HepG2 (cell line): Measurements from ENCODE around the gene VSIG10L2. TPM values are rescaled to one million over a fixed set of nuclear protein-coding genes. Genes with fewer than 3 reads are reported as not detected.

Experiments
- CCDC6 ChIP-seq: sonication (generic); formaldehyde crosslinking; IDR thresholded peaks from 2 replicates; pipeline ENCODE4 v1.8.1; 2022; ENCODE audit warnings: mild to moderate bottlenecking, missing genetic modification reagents, moderate library complexity
- GZF1 ChIP-seq: sonication (generic); formaldehyde crosslinking; IDR thresholded peaks from 2 replicates; pipeline ENCODE4 v1.5.1; 2020; ENCODE audit warnings: mild to moderate bottlenecking, missing genetic modification reagents
- HMGA1 ChIP-seq: sonication (generic); formaldehyde crosslinking; conservative IDR thresholded peaks from 2 replicates; pipeline ENCODE4 v1.4.0; 2020; ENCODE audit warnings: missing genetic modification reagents
- IRF2 ChIP-seq: IDR thresholded peaks from 2 replicates; pipeline ENCODE4 v1.6.1; 2018; ENCODE audit warnings: missing genetic modification reagents, missing compliant biosample characterization
- KAT8 ChIP-seq: IDR thresholded peaks from 2 replicates; pipeline ENCODE4 v1.6.1; 2016; ENCODE audit warnings: missing genetic modification reagents, missing compliant biosample characterization
- PTBP1 ChIP-seq: fragments of 200-400 bp; formaldehyde crosslinking; IDR thresholded peaks from 2 replicates; pipeline ENCODE4 v1.6.1; 2018; ENCODE audit warnings: low read length, low read depth; ENCODE audit not compliant: poor library complexity, severe bottlenecking
- RFX3 ChIP-seq: IDR thresholded peaks from 2 replicates; pipeline ENCODE4 v1.6.1; 2016; ENCODE audit warnings: missing biosample characterization, missing genetic modification reagents
- TAF1 ChIP-seq: sonication (generic); formaldehyde crosslinking; IDR thresholded peaks from 2 replicates; pipeline ENCODE4 v1.4.0; 2020; ENCODE audit warnings: missing genetic modification reagents
- TBX2 ChIP-seq: sonication (generic); formaldehyde crosslinking; IDR thresholded peaks from 2 replicates; pipeline ENCODE4 v1.5.0; 2020; ENCODE audit warnings: missing genetic modification reagents, mild to moderate bottlenecking, borderline replicate concordance
- TFAP4 ChIP-seq: sonication (generic); IDR thresholded peaks from 2 replicates; pipeline ENCODE4 v1.6.1; 2016; ENCODE audit warnings: low read depth, borderline replicate concordance
- THAP9 ChIP-seq: sonication (generic); formaldehyde crosslinking; IDR thresholded peaks from 2 replicates; pipeline ENCODE4; 2020; ENCODE audit warnings: missing genetic modification reagents, mild to moderate bottlenecking, borderline replicate concordance
- ZBTB43 ChIP-seq: sonication (generic); formaldehyde crosslinking; conservative IDR thresholded peaks from 2 replicates; pipeline ENCODE4 v1.4.0; 2020; ENCODE audit warnings: missing genetic modification reagents
- ZMYM2 ChIP-seq: sonication (generic); formaldehyde crosslinking; IDR thresholded peaks from 2 replicates; pipeline ENCODE4 v1.8.0; 2022; ENCODE audit warnings: mild to moderate bottlenecking, missing genetic modification reagents
- ZNF251 ChIP-seq: sonication (generic); formaldehyde crosslinking; IDR thresholded peaks from 2 replicates; pipeline ENCODE4 v1.9.0; 2021; ENCODE audit warnings: mild to moderate bottlenecking, missing genetic modification reagents
- ZNF256 ChIP-seq: sonication (generic); formaldehyde crosslinking; conservative IDR thresholded peaks from 2 replicates; pipeline ENCODE4 v1.4.0; 2020; ENCODE audit warnings: missing genetic modification reagents
- ZNF460 ChIP-seq: sonication (generic); formaldehyde crosslinking; IDR thresholded peaks from 2 replicates; pipeline ENCODE4 v1.5.1; 2020; ENCODE audit warnings: missing genetic modification reagents, mild to moderate bottlenecking, borderline replicate concordance
- ZNF484 ChIP-seq: sonication (generic); formaldehyde crosslinking; IDR thresholded peaks from 2 replicates; pipeline ENCODE4 v1.5.1; 2020; ENCODE audit warnings: mild to moderate bottlenecking, low read depth, missing genetic modification reagents, borderline replicate concordance
- ZNF563 ChIP-seq: sonication (generic); formaldehyde crosslinking; IDR thresholded peaks from 2 replicates; pipeline ENCODE4 v1.8.0; 2022; ENCODE audit warnings: mild to moderate bottlenecking, moderate library complexity, missing genetic modification reagents
- ZNF574 ChIP-seq: sonication (generic); formaldehyde crosslinking; IDR thresholded peaks from 2 replicates; pipeline ENCODE4 v1.4.0; 2020; ENCODE audit warnings: missing genetic modification reagents
- ZNF691 ChIP-seq: sonication (generic); formaldehyde crosslinking; IDR thresholded peaks from 2 replicates; pipeline ENCODE4 v1.4.0; 2020; ENCODE audit warnings: missing genetic modification reagents, low read depth, mild to moderate bottlenecking, borderline replicate concordance
- polyA plus RNA-seq, 8 experiments: library from polyadenylated mRNA; depleted of rRNA in 3 of 8; stranded (reverse) in 7 of 8; unstranded in 1 of 8; fragments of >200 nt; fragmentation: Illumina TruSeq in 4 of 8; extraction: Trizol in 4 of 8; gene quantifications; 2 replicates each; pipeline versions ENCODE4 v1.2.1 to v1.2.3, GENCODE V29; 2011 to 2016; ENCODE audit warnings: low read depth in 4 of 8, missing spikeins in 1 of 8, mixed read lengths in 1 of 8; ENCODE audit not compliant: insufficient read depth in 1 of 8
- total RNA-seq, 5 experiments: library from RNA; depleted of rRNA; stranded (reverse); fragments of >200 nt; fragmentation: Illumina TruSeq; extraction: Trizol; gene quantifications; 2 replicates each; pipeline ENCODE4 v1.2.3, GENCODE V29; 2016; ENCODE audit warnings: low read depth in 1 of 5

Gene VSIG10L2
- total and polyA plus RNA-seq, 2 of the 13 experiments (the other 11 are each of a cell fraction or from before 2014, with no cell fraction given) = 0.21 TPM; not detected in 1

GRCh38 chr11:125941619-125942611, 3.9 kb upstream of the VSIG10L2 start (continued):
- TF ChIP-seq THAP9 (CRISPR knock-in tag) (no peak), ZNF563 (CRISPR knock-in tag) (no peak), ZBTB43 (CRISPR knock-in tag) (no peak), IRF2 (no peak), PTBP1 (no peak), CCDC6 (CRISPR knock-in tag) (no peak), ZNF574 (CRISPR knock-in tag) (no peak), TBX2 (CRISPR knock-in tag) (no peak), TAF1 (CRISPR knock-in tag) (0 out of 2 replicates have a peak, but pooled peaks have one; percentile 15), GZF1 (CRISPR knock-in tag) (no peak), ZNF256 (CRISPR knock-in tag) (no peak), ZNF251 (no peak), ZNF691 (no peak), HMGA1 (CRISPR knock-in tag) (no peak), ZMYM2 (CRISPR knock-in tag) (no peak), TFAP4 (0 out of 2 replicates have a peak, but pooled peaks have one; percentile 22), RFX3 (CRISPR knock-in tag) (no peak), KAT8 (CRISPR knock-in tag) (0 out of 2 replicates have a peak, but pooled peaks have one; percentile 33), ZNF484 (CRISPR knock-in tag) (no peak), ZNF460 (CRISPR knock-in tag) (no peak)
